Hepatocyte (in vitro differentiated cells): ENCODE results near the gene HSD11B1L.

Experiments used
- EZH2 ChIP-seq: fragments of 200-600 bp; sonication (generic); IDR thresholded peaks from 2 replicates; pipeline ENCODE4 v1.6.1; 2016; ENCODE audit warnings: antibody characterized with exemption, mild to moderate bottlenecking, borderline replicate concordance
- TF ChIP-seq, protein P1 (sequence below): fragments of 200-600 bp; sonication (generic); IDR thresholded peaks from 2 replicates; pipeline ENCODE4 v1.5.1; 2016; ENCODE audit warnings: antibody characterized with exemption, mild to moderate bottlenecking; ENCODE audit not compliant: poor library complexity

DNA sequence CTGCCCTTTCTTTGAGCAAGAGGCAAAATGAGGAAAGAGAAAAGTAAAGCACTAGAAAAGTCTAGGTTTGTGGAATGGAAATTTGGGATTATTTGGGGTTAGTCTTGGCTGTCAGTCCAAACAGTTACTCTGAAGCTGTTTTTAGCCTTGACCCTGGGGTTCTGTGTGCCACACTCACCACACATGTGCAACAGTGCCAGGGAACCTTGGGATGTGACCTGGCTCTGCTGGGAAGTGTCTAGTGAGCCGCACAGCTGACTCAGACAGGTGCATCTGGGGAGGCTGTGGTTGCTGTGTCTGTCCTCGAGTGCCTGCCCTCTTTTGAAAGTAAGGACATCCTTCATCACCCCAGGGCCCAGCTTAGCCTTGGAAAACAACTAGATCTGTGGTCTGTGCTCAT is 16.3 kb upstream of the HSD11B1L start:
- TF ChIP-seq, protein P1, sequence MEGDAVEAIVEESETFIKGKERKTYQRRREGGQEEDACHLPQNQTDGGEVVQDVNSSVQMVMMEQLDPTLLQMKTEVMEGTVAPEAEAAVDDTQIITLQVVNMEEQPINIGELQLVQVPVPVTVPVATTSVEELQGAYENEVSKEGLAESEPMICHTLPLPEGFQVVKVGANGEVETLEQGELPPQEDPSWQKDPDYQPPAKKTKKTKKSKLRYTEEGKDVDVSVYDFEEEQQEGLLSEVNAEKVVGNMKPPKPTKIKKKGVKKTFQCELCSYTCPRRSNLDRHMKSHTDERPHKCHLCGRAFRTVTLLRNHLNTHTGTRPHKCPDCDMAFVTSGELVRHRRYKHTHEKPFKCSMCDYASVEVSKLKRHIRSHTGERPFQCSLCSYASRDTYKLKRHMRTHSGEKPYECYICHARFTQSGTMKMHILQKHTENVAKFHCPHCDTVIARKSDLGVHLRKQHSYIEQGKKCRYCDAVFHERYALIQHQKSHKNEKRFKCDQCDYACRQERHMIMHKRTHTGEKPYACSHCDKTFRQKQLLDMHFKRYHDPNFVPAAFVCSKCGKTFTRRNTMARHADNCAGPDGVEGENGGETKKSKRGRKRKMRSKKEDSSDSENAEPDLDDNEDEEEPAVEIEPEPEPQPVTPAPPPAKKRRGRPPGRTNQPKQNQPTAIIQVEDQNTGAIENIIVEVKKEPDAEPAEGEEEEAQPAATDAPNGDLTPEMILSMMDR = no peak
- TF ChIP-seq EZH2 = no peak
